B cell (primary cell): ENCODE measurements around the gene KLHL26. TPM values are rescaled to one million over a fixed set of nuclear protein-coding genes. Genes with fewer than 3 reads are reported as not detected.

Experiments
- ATAC-seq: fragments of 200-7000 bp; cut with Tn5 transposase; one replicate; pipeline ENCODE4 v1.10.0; 2021; ENCODE audit warnings: low read depth, mild to moderate bottlenecking, moderate number of reproducible peaks, moderate library complexity
- CTCF ChIA-PET: fragments of 350-600 bp; sonication (Branson Sonifier 250); formaldehyde crosslinking; loops from one replicate; lab custom pipeline; 2021; ENCODE audit warnings: antibody characterized with exemption, inconsistent platforms; lab: Charles Lee
- POLR2A ChIA-PET: fragments of 350-600 bp; sonication (Branson Sonifier 250); formaldehyde crosslinking; loops from one replicate; lab custom pipeline; 2021; ENCODE audit warnings: antibody characterized with exemption; lab: Charles Lee
- DNase-seq: peaks from one replicate; pipeline ENCODE4 v3.0.0; 2013
- H2AFZ ChIP-seq: 2 replicates; pipeline ENCODE4 v1.6.1; 2012; ENCODE audit warnings: mild to moderate bottlenecking, low read depth, low read length; ENCODE audit not compliant: insufficient read depth, poor library complexity, severe bottlenecking
- H3K27ac ChIP-seq, 2 donors: 1 replicate in 1 of 2; 2 replicates in 1 of 2; pipeline ENCODE4 v1.5.1; 2012 to 2013; ENCODE audit warnings: low read length in 2 of 2, mild to moderate bottlenecking in 2 of 2, moderate library complexity in 1 of 2
- H3K27me3 ChIP-seq, 4 experiments: fragments of 200-600 bp in 1 of 4; sonication (generic) in 1 of 4; replicated peaks in 1 of 4; 1 replicate in 2 of 4; 2 replicates in 2 of 4; pipeline versions ENCODE4 v1.6.1 to v1.7.0; 2013 to 2016; ENCODE audit warnings: low read length in 3 of 4, mild to moderate bottlenecking in 2 of 4, mixed read lengths in 1 of 4, moderate library complexity in 1 of 4; ENCODE audit not compliant: insufficient read depth in 4 of 4, control insufficient read depth in 3 of 4; ENCODE audit errors: control extremely low read depth in 1 of 4
- H3K36me3 ChIP-seq, 2 experiments: replicated peaks in 1 of 2; 1 replicate in 1 of 2; 2 replicates in 1 of 2; pipeline versions ENCODE4 v1.6.1 to v1.7.1; 2013; ENCODE audit warnings: low read length in 1 of 2; ENCODE audit not compliant: insufficient read depth in 2 of 2, control insufficient read depth in 1 of 2; ENCODE audit errors: control extremely low read depth in 1 of 2, extremely low read depth in 1 of 2
- H3K4me1 ChIP-seq, 2 donors: fragments of 200-600 bp in 1 of 2; sonication (generic) in 1 of 2; 1 replicate in 1 of 2; 2 replicates in 1 of 2; pipeline versions ENCODE4 v1.5.1 to v1.6.1; 2013 to 2017; ENCODE audit warnings: low read length in 2 of 2; ENCODE audit not compliant: control insufficient read depth in 2 of 2, insufficient read depth in 2 of 2
- H3K4me2 ChIP-seq: replicated peaks from 2 replicates; pipeline ENCODE3; 2012; ENCODE audit warnings: mild to moderate bottlenecking, low read depth, low read length; ENCODE audit not compliant: poor library complexity, severe bottlenecking
- H3K4me3 ChIP-seq, 5 experiments: fragments of 200-600 bp in 1 of 5; sonication (generic) in 1 of 5; 1 replicate in 3 of 5; 2 replicates in 2 of 5; pipeline versions ENCODE4 v1.5.1 to v1.7.0; 2011 to 2016; ENCODE audit warnings: low read length in 4 of 5, mild to moderate bottlenecking in 4 of 5, low read depth in 2 of 5, control low read depth in 1 of 5, moderate library complexity in 1 of 5; ENCODE audit not compliant: insufficient read depth in 1 of 5; ENCODE audit errors: control extremely low read depth in 1 of 5, extremely low read depth in 1 of 5
- H3K79me2 ChIP-seq: fragments of 200-600 bp; sonication (generic); one replicate; pipeline ENCODE4 v1.6.0; 2016; ENCODE audit warnings: low read length; ENCODE audit not compliant: control insufficient read depth, insufficient read depth
- H3K9ac ChIP-seq: fragments of 200-600 bp; sonication (generic); 2 replicates; pipeline ENCODE4 v1.6.1; 2017; ENCODE audit warnings: mild to moderate bottlenecking, low read length, moderate library complexity
- H3K9me3 ChIP-seq, 3 donors: one replicate each; pipeline versions ENCODE4 v1.6.1 to v1.7.1; 2013; ENCODE audit warnings: low read length in 2 of 3; ENCODE audit not compliant: control insufficient read depth in 2 of 3, insufficient read depth in 1 of 3; ENCODE audit errors: control extremely low read depth in 1 of 3
- H4K20me1 ChIP-seq: 2 replicates; pipeline ENCODE4 v1.6.0; 2012; ENCODE audit warnings: mild to moderate bottlenecking, low read length; ENCODE audit not compliant: insufficient read depth, control insufficient read depth, poor library complexity, severe bottlenecking
- H3K27ac Mint-ChIP-seq: one replicate; pipeline ENCODE4 v1.8.0; 2021; ENCODE audit warnings: mixed read lengths
- H3K27me3 Mint-ChIP-seq: one replicate; pipeline ENCODE4 v1.8.0; 2021; ENCODE audit warnings: mixed read lengths
- H3K4me1 Mint-ChIP-seq: one replicate; pipeline ENCODE4 v1.8.0; 2021; ENCODE audit warnings: mixed read lengths
- H3K4me3 Mint-ChIP-seq: one replicate; pipeline ENCODE4 v1.8.0; 2021; ENCODE audit warnings: mixed read lengths
- H3K9me3 Mint-ChIP-seq: one replicate; pipeline ENCODE4 v1.8.0; 2022; ENCODE audit warnings: mixed read lengths; ENCODE audit not compliant: insufficient read depth
- EZH2 ChIP-seq: IDR thresholded peaks from 2 replicates; pipeline ENCODE4 v1.6.1; 2012; ENCODE audit warnings: borderline replicate concordance, low read depth, mild to moderate bottlenecking, moderate library complexity, low read length; ENCODE audit not compliant: insufficient read depth, poor library complexity, severe bottlenecking
- WGBS: methylation state at CpG from one replicate; pipeline ENCODE4 v1.1.5; 2013; ENCODE audit warnings: missing lambda C conversion rate; ENCODE audit not compliant: insufficient coverage; 5-methylcytosine and 5-hydroxymethylcytosine counted together
- intact Hi-C: fragments of 100-400 bp; cut with micrococcal nuclease; formaldehyde crosslinking; loops from one replicate; pipeline ENCODE4 v1.10.0; 2022
- polyA plus RNA-seq: library from polyadenylated mRNA; depleted of rRNA; stranded (reverse); fragments of >200 nt; gene quantifications from 2 replicates; pipeline ENCODE4 v1.2.3, GENCODE V29; 2012
- total RNA-seq, 2 donors: library from RNA; stranded (reverse); fragments of 120-200 nt in 1 of 2; gene quantifications; 1 replicate in 1 of 2; 2 replicates in 1 of 2; pipeline versions ENCODE4 v1.2.3 to v1.2.4, GENCODE V29; 2013 to 2022
- TF ChIP-seq, protein P1 (sequence below): fragments of 200-600 bp; IDR thresholded peaks from one replicate; pipeline ENCODE4 v1.8.0; 2022; ENCODE audit warnings: antibody characterized with exemption, mild to moderate bottlenecking

Gene KLHL26
- total and polyA plus RNA-seq, 2 donors (not counting 1 experiment from before 2014, with no cell fraction given): 5.0 to 14.6 TPM

DNA sequence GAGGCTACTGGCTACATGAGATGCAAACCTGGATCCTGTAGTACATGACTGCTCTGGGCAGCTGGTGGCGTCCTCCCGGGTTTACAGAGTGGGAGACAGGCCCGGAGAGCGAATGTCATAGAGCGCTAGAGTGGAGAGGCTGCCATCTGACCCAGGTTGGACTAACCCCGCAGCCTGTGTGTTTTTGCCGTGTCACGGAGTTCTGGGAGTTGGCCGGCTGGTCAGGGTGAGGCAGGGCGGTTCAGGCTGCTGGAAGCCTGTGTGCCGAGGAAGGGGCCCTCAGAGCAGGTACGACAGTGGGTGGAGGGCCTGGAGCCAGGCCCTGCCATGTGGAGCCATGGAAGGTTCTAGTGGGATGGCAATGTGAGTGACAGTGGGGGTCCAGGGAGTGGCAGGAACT lies 59.2 kb downstream of the KLHL26 start:
- H3K4me3 ChIP-seq: no peak overlapping the region
- H3K9ac ChIP-seq: no peak overlapping the region
- no peak for DNase-seq
- no peak overlapping the region for H3K4me2 ChIP-seq
- Mint-ChIP-seq H3K27ac (peak overlapping the region; percentile 61), H3K27me3 (no peaks in the 10 kb centered on the region), H3K9me3 (no peaks in the 10 kb centered on the region), H3K4me3 (no peak overlapping the region), H3K4me1 (peaks cover 44% of the 10 kb centered on the region)
- intact Hi-C loops: no loop called here
- H3K27ac ChIP-seq: no peak overlapping the region
- no peak for ATAC-seq
- POLR2A ChIA-PET: no interaction called here
- no peaks in the 10 kb centered on the region for H3K9me3 ChIP-seq
- TF ChIP-seq, protein P1, sequence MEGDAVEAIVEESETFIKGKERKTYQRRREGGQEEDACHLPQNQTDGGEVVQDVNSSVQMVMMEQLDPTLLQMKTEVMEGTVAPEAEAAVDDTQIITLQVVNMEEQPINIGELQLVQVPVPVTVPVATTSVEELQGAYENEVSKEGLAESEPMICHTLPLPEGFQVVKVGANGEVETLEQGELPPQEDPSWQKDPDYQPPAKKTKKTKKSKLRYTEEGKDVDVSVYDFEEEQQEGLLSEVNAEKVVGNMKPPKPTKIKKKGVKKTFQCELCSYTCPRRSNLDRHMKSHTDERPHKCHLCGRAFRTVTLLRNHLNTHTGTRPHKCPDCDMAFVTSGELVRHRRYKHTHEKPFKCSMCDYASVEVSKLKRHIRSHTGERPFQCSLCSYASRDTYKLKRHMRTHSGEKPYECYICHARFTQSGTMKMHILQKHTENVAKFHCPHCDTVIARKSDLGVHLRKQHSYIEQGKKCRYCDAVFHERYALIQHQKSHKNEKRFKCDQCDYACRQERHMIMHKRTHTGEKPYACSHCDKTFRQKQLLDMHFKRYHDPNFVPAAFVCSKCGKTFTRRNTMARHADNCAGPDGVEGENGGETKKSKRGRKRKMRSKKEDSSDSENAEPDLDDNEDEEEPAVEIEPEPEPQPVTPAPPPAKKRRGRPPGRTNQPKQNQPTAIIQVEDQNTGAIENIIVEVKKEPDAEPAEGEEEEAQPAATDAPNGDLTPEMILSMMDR: no peak
- TF ChIP-seq EZH2: no peak
- H3K36me3 ChIP-seq: no peaks in the 10 kb centered on the region
- CTCF ChIA-PET: interaction anchor here (1.7 kb wide), 1 partner anchor 151 kb away, joined by 5 read pairs; no protein-coding TSS in a partner anchor
- peaks cover 25 to 49% of the 10 kb centered on the region in 2 donors for H3K4me1 ChIP-seq
- 98% methylated on average over 12 of the region's 12 CpGs for WGBS
- no peak overlapping the region for H2AFZ ChIP-seq
- H3K27me3 ChIP-seq: no peaks in the 10 kb centered on the region
- H3K79me2 ChIP-seq: peaks cover 89% of the 10 kb centered on the region
- peaks cover 50% of the 10 kb centered on the region for H4K20me1 ChIP-seq

DNA sequence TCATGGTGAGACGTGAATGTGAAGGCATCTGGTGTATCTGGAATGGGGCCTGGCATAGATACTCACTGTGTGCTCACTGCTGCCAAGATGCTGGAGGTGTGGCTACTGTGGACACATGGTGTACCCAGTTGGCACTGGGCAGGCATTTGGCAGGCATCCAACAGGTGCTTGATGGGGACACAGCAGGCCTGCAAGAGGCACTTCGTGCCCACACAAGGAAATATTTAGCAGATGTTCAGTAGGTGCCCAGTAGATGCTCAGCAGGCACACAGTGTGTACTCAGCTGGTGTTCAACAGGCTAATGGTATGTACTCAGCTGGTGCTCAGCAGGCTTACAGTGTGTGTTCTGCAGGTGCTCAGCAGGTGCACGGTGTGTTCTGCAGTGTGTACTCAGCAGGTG lies 60.9 kb downstream of the KLHL26 start:
- Histone ChIP-seq H3K4me3 (no peak overlapping the region), H3K4me2 (no peak overlapping the region), H3K79me2 (peaks cover 77% of the 10 kb centered on the region), H4K20me1 (peaks cover 39% of the 10 kb centered on the region), H3K9me3 (no peaks in the 10 kb centered on the region), H3K36me3 (no peaks in the 10 kb centered on the region), H3K27ac (no peak overlapping the region), H3K4me1 (peaks cover 33 to 62% of the 10 kb centered on the region in 2 donors), H3K9ac (no peak overlapping the region), H2AFZ (no peak overlapping the region), H3K27me3 (no peaks in the 10 kb centered on the region)
- Mint-ChIP-seq H3K9me3 (no peaks in the 10 kb centered on the region), H3K27me3 (no peaks in the 10 kb centered on the region), H3K27ac (peak overlapping the region; percentile 50), H3K4me3 (no peak overlapping the region), H3K4me1 (peaks cover 48% of the 10 kb centered on the region)
- no peak for TF ChIP-seq EZH2
- ChIA-PET POLR2A (no interaction called here), CTCF (interaction anchor here (1.7 kb wide), 1 partner anchor 150 kb away, joined by 5 read pairs; no protein-coding TSS in a partner anchor)
- WGBS: 91% methylated on average over 3 of the region's 3 CpGs
- DNase-seq: no peak
- ATAC-seq: no peak
- intact Hi-C loops: no loop called here
